Suprapubic skin (tissue), 4 donors: ENCODE results near the gene CABLES2. TPM values are rescaled to one million over a fixed set of nuclear protein-coding genes. Genes with fewer than 3 reads are reported as not detected.

Source experiments
- DNase-seq, 2 donors: peaks; one replicate each; pipeline ENCODE4 v3.0.0-alpha.2; 2019; ENCODE audit warnings: low spot score in 2 of 2
- H3K27ac ChIP-seq: fragments of 200-600 bp; sonication (generic); one replicate; pipeline ENCODE4 v1.5.1; 2019
- H3K27me3 ChIP-seq: fragments of 200-600 bp; sonication (generic); one replicate; pipeline ENCODE4 v1.5.1; 2019
- H3K36me3 ChIP-seq: fragments of 200-600 bp; sonication (generic); one replicate; pipeline ENCODE4 v1.5.1; 2019
- H3K4me1 ChIP-seq: fragments of 200-600 bp; sonication (generic); one replicate; pipeline ENCODE4 v1.5.1; 2019
- H3K4me3 ChIP-seq: fragments of 200-600 bp; sonication (generic); one replicate; pipeline ENCODE4 v1.5.1; 2019; ENCODE audit warnings: mild to moderate bottlenecking
- H3K9me3 ChIP-seq: fragments of 200-600 bp; sonication (generic); one replicate; pipeline ENCODE4 v1.5.1; 2019
- EP300 ChIP-seq: sonication (generic); formaldehyde crosslinking; IDR thresholded peaks from one replicate; pipeline ENCODE4 v1.6.1; 2017; ENCODE audit warnings: antibody characterized with exemption
- POLR2A ChIP-seq, 2 donors: fragments of 450-650 bp; IDR thresholded peaks; one replicate each; pipeline ENCODE4 v1.6.1; 2017; ENCODE audit warnings: antibody characterized with exemption in 2 of 2, mild to moderate bottlenecking in 2 of 2, moderate library complexity in 2 of 2
- POLR2AphosphoS5 ChIP-seq, 3 donors: sonication (generic); formaldehyde crosslinking; IDR thresholded peaks; one replicate each; pipeline ENCODE4 v1.6.1; 2017; ENCODE audit warnings: antibody characterized with exemption in 3 of 3
- WGBS: methylation state at CpG from one replicate; pipeline ENCODE4 v1.1.5; 2018; 5-methylcytosine and 5-hydroxymethylcytosine counted together
- total RNA-seq, 4 donors: library from RNA; depleted of rRNA; stranded (reverse); fragments of >200 nt; gene quantifications; one replicate each; pipeline ENCODE4 v1.1.0, GENCODE V29; 2016
- TF ChIP-seq, protein P1 (sequence below), 2 donors: fragments of 200-600 bp in 1 of 2; fragments of 450-650 bp in 1 of 2; sonication (generic) in 1 of 2; IDR thresholded peaks; one replicate each; pipeline ENCODE4 v1.5.1; 2016 to 2019; ENCODE audit warnings: antibody characterized with exemption in 2 of 2, mild to moderate bottlenecking in 1 of 2, moderate library complexity in 1 of 2

CABLES2 gene
- total RNA-seq, 4 donors from 2014 or later, result 3.8 to 7.2 (median 4.5) TPM

DNA sequence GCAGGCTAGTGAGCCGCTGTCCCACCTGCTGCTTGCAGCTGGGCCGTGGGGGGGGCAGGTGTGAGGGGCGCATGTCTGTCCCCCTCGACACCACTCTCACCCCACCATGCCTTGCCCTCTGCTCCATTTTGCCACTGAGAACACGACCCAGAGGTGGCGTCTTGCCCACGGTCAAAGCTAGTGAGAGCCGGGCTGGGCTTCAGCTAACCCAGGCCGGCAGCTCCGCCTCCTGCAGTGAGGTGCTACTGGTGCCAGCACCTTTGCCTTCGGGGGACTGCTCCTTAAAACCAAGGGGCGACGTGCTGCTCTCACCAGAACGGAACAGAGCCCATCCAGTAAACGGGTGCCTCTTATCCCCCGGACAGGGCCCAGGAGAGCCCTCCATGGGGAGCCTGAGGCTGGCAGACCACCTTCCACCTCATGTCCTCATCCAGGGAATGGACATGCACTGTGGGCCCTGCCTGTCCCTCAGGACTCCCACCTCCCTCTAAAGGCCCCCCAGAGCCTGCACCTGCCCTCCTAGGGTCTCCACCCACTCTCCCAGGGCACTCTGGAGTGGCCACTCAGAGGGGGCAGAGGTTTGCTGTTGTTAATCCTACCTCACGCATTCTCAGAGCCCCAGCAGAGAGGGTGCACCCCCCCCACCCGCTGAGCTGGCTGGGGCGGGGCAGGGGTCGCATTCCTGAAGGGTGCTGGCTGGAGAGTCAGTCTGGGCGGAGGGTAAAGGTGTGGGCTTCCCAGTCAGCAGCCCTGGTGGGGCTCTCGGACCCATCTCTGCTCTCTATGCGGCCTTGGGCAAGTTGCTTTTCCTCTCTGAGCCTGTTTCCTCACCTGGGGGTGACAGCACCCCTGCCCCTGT is 17.4 kb upstream of the CABLES2 start:
- H3K27me3 ChIP-seq, result peaks cover 46% of the 10 kb centered on the region

DNA sequence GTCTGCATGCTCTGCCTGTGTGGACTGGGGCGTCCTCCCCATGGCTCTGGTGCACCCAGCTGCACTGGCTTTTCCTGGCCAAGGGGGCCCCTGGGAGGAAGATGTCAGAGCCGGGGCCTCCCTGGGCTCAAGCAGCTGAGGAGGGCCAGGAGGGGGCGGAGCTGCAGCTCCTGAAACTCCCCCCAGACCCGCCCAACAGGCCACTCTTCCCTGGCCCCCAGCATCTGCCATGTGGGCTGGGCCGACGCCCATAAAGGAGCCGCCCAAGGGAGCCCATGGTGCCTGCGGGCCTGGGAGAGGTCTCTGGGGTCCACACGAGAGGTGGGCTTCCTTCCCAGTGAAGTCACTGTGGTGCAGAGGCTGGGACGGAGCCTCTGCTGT is 16.2 kb upstream of the CABLES2 start:
- TF ChIP-seq, protein P1, sequence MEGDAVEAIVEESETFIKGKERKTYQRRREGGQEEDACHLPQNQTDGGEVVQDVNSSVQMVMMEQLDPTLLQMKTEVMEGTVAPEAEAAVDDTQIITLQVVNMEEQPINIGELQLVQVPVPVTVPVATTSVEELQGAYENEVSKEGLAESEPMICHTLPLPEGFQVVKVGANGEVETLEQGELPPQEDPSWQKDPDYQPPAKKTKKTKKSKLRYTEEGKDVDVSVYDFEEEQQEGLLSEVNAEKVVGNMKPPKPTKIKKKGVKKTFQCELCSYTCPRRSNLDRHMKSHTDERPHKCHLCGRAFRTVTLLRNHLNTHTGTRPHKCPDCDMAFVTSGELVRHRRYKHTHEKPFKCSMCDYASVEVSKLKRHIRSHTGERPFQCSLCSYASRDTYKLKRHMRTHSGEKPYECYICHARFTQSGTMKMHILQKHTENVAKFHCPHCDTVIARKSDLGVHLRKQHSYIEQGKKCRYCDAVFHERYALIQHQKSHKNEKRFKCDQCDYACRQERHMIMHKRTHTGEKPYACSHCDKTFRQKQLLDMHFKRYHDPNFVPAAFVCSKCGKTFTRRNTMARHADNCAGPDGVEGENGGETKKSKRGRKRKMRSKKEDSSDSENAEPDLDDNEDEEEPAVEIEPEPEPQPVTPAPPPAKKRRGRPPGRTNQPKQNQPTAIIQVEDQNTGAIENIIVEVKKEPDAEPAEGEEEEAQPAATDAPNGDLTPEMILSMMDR (IDR thresholded peaks at IDR 0.05), result no peak
- TF ChIP-seq EP300, result no peak
- no peak for TF ChIP-seq POLR2AphosphoS5 (IDR thresholded peaks at IDR 0.05)
- TF ChIP-seq POLR2A (IDR thresholded peaks at IDR 0.05), result no peak
- H3K36me3 ChIP-seq, result no peaks in the 10 kb centered on the region
- H3K4me3 ChIP-seq, result no peak overlapping the region
- H3K27me3 ChIP-seq, result peaks cover 40% of the 10 kb centered on the region
- DNase-seq, result no peak
- peaks cover 24% of the 10 kb centered on the region for H3K4me1 ChIP-seq
- H3K27ac ChIP-seq, result no peak overlapping the region
- 0% methylated on average over 1 of the region's 10 CpGs for WGBS
- H3K9me3 ChIP-seq, result no peaks in the 10 kb centered on the region

More for the DNA sequence above, 17.4 kb upstream of the CABLES2 start:
- TF ChIP-seq POLR2AphosphoS5 (IDR thresholded peaks at IDR 0.05) (no peak), POLR2A (IDR thresholded peaks at IDR 0.05) (no peak), EP300 (no peak)
- TF ChIP-seq, protein P1 (IDR thresholded peaks at IDR 0.05), result no peak
- no peak for DNase-seq
- Histone ChIP-seq H3K36me3 (no peaks in the 10 kb centered on the region), H3K4me3 (no peak overlapping the region), H3K27ac (no peak overlapping the region), H3K9me3 (no peaks in the 10 kb centered on the region), H3K4me1 (peaks cover 28% of the 10 kb centered on the region)
- WGBS, result 38% methylated on average over 15 of the region's 23 CpGs

DNA sequence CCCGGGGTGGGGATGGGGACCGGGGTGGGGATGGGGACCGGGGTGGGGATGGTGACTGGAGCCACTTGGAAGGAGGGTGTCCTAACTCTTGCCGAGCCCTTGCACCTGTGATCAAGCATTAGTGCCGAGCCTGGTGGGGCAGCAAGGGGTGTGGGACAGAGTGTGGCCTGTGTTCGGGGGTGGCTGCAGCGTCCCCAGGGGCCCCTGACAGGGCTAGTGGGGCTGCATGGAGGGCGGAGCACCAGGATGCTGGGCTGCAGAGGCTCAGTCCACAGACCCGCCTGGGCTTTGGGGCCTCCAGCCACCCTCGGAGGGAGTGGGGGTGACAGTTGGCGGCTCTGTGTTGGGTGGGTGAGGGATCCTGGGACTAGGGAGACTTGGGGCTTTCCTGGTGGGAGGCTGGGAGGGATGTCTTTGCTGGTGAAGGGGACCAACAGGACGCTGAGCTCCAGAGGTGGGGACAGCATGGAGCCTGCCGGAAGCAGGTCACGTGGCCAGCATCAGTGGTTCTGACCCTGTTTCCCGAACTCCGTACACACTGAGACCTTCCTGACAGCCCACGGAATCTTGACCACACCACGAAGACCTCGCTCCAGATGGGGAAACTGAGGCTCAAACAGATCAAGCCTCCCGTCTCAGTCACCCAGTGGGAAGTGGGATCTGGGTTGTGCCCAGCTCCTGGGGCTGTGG is 15.7 kb upstream of the CABLES2 start:
- Histone ChIP-seq H3K4me1 (peaks cover 18% of the 10 kb centered on the region), H3K27me3 (peaks cover 39% of the 10 kb centered on the region), H3K4me3 (no peak overlapping the region), H3K27ac (no peak overlapping the region), H3K36me3 (no peaks in the 10 kb centered on the region), H3K9me3 (no peaks in the 10 kb centered on the region)
- 67% methylated on average over 3 of the region's 20 CpGs for WGBS
- TF ChIP-seq EP300 (no peak), POLR2A (IDR thresholded peaks at IDR 0.05) (no peak)
- TF ChIP-seq, protein P1 (IDR thresholded peaks at IDR 0.05), result no peak
- DNase-seq, result no peak

DNA sequence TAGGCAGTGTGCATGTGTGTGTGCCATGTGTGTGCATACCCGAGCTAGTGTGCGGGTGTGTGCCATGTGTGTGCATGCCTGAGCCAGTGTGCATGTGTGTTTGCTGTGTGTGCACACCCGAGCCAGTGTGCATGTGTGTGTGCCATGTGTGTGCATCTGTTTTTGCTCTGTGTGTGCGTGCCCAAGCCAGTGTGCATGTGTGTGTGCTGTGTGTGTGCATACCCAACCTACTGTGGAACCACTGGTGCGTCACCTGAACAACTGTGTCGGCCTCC is 14.6 kb upstream of the CABLES2 start:
- Histone ChIP-seq H3K4me1 (peaks cover 10% of the 10 kb centered on the region), H3K27me3 (peaks cover 39% of the 10 kb centered on the region), H3K36me3 (no peaks in the 10 kb centered on the region), H3K9me3 (no peaks in the 10 kb centered on the region), H3K27ac (no peak overlapping the region), H3K4me3 (no peak overlapping the region)
- DNase-seq, result no peak
- WGBS, result 81% methylated on average over 6 of the region's 6 CpGs
- TF ChIP-seq POLR2A (IDR thresholded peaks at IDR 0.05) (no peak), EP300 (no peak), POLR2AphosphoS5 (IDR thresholded peaks at IDR 0.05) (no peak)
- TF ChIP-seq, protein P1 (IDR thresholded peaks at IDR 0.05), result no peak
